NCI-H446 (cell line): ENCODE results near the gene COL4A1.

Source experiments
- DNase-seq, 2 experiments: peaks; one replicate each; lab custom pipeline; 2025; lab: John Stamatoyannopoulos, UW

COL4A1 gene

GRCh38 chr13:110274687-110275086 is 32.3 kb downstream of the COL4A1 start:
- DNase-seq, result no peak

GRCh38 chr13:110273254-110273653 is 33.7 kb downstream of the COL4A1 start:
- no peak for DNase-seq

- DNase-seq, result no peak
These were observed 34.3 kb downstream of the COL4A1 start for GRCh38 chr13:110272651-110273050.

GRCh38 chr13:110272227-110272626 is 34.7 kb downstream of the COL4A1 start:
- no peak for DNase-seq

- DNase-seq, result no peak
These were observed 35.6 kb downstream of the COL4A1 start for GRCh38 chr13:110271313-110271712.

GRCh38 chr13:110270507-110270906 is 36.5 kb downstream of the COL4A1 start:
- no peak for DNase-seq

- no peak for DNase-seq
These were observed 37.3 kb downstream of the COL4A1 start for GRCh38 chr13:110269509-110270185.

GRCh38 chr13:110268576-110269185 is 38.3 kb downstream of the COL4A1 start:
- DNase-seq, result no peak

- DNase-seq, result no peak
These were observed 38.9 kb downstream of the COL4A1 start for GRCh38 chr13:110268061-110268460.

- no peak for DNase-seq
These were observed 40.0 kb downstream of the COL4A1 start for GRCh38 chr13:110266983-110267382.

- DNase-seq, result no peak
These were observed 40.5 kb downstream of the COL4A1 start for GRCh38 chr13:110266431-110266809.

GRCh38 chr13:110265682-110266430 is 41.1 kb downstream of the COL4A1 start:
- no peak for DNase-seq

- DNase-seq, result no peak
These were observed 41.6 kb downstream of the COL4A1 start for GRCh38 chr13:110265341-110265681.

- DNase-seq, result no peak
These were observed 42.2 kb downstream of the COL4A1 start for GRCh38 chr13:110264685-110265275.

GRCh38 chr13:110263888-110264287 is 43.1 kb downstream of the COL4A1 start:
- DNase-seq, result no peak

GRCh38 chr13:110263404-110263803 is 43.6 kb downstream of the COL4A1 start:
- DNase-seq, result no peak

- no peak for DNase-seq
These were observed 44.3 kb downstream of the COL4A1 start for GRCh38 chr13:110262508-110263291.

GRCh38 chr13:110262082-110262436 is 44.9 kb downstream of the COL4A1 start:
- no peak for DNase-seq

GRCh38 chr13:110261166-110262081 is 45.5 kb downstream of the COL4A1 start:
- DNase-seq, result no peak

GRCh38 chr13:110259651-110260050 is 47.3 kb downstream of the COL4A1 start:
- DNase-seq, result no peak
